A172 (cell line): ENCODE measurements around the gene VAT1L. TPM values are rescaled to one million over a fixed set of nuclear protein-coding genes. Genes with fewer than 3 reads are reported as not detected.
"Not testable (repeated sequence)": the region's sequence is repeated elsewhere in the genome, so short reads cannot be mapped to it uniquely, and the experiment has no call there.

Source experiments
- DNase-seq: peaks from one replicate; pipeline ENCODE4 v3.0.0-alpha.2; 2015; ENCODE audit warnings: low spot score
- total RNA-seq: library from RNA; depleted of rRNA; stranded (reverse); fragments of >200 nt; shearing (Covaris generic); gene quantifications from 2 replicates; pipeline ENCODE4 v1.2.3, GENCODE V29; 2014

Gene VAT1L
- total RNA-seq, 1 experiment from 2014 or later: not detected

GRCh38 chr16:77955127-77955526, 166.8 kb downstream of the VAT1L start:
- DNase-seq: no peak

- no peak for DNase-seq
These were observed 167.9 kb downstream of the VAT1L start for GRCh38 chr16:77956231-77956630.

- no peak for DNase-seq
These were observed 172.4 kb downstream of the VAT1L start for GRCh38 chr16:77960766-77961165.

DNA sequence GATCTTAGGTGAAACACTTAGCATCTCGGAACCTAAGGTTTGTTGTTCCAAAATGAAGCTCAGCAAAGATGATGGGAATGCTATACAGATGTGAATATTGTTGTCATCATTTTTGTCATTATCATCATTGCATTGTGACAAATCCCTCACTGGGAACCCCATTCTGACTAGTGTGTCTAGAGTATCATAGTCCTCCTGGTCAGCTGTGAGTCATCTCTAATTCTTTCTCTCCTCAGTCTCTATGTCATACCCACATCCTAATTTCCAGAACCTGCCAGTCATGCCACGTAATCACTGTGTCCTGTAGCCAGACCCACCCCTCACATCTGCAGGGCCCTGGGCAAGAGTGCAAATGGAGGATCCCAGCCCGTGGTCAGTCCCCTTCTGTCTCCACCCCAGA, 173.4 kb downstream of the VAT1L start:
- peak; percentile 36 for DNase-seq

DNA sequence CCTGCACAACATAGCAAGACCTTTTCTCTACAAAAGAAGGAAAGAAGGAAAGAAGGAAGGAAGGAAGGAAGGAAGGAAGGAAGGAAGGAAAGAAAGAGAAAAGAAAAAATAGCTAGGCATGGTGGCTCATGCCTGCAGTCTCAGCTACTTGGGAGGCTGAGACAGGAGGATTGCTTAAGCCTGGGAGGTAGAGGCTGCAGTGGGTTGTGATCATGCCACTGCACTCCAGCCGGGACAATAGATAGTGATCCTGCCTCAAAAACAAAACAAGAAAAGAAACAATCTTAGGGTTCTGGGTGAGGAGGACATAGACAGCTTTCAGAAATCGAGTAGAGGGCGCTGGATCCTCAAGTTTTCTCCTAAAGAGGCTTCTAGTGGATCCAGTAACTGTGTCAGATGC, 174.3 kb downstream of the VAT1L start:
- DNase-seq: no peak

DNA sequence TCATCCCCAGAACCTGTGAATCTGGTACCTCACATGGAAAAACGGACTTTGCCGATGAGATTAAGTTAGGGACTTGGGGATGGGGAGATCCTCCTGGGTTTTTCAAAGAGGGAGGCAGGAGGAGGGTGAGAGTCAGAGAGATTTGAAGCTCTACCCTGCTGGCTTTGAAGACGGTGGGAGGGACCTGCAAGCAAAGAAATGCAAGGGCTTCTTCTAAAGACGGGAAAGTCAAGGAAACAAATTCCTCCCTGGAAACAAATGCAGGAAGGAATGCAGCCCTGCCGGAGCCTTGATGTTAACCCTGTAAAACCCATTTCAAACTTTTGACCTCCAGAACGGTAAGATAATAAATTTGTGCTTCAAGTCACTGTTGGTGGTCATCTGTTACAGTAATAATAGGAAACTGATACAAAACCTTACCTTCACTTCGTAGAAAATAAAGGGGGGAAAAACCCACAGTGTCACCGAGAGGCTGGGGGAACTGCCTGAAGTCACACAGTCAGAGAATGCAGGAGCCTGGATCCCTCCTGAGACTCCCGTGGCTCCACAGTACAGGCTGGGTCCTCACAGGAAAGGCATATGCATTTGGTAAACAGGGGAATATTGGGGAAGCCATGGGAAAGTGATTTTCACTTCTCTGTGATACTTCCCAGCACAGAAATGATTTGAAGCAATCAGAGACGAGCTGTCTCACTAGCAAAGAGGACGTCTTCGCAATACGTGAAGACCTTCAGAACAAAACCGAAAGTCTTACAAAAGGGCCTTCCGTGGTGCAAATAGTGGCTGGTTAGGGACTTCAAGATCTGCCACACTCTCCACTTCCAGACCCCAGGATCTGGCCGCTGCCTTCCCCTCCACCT, 175.1 kb downstream of the VAT1L start:
- no peak for DNase-seq

DNA sequence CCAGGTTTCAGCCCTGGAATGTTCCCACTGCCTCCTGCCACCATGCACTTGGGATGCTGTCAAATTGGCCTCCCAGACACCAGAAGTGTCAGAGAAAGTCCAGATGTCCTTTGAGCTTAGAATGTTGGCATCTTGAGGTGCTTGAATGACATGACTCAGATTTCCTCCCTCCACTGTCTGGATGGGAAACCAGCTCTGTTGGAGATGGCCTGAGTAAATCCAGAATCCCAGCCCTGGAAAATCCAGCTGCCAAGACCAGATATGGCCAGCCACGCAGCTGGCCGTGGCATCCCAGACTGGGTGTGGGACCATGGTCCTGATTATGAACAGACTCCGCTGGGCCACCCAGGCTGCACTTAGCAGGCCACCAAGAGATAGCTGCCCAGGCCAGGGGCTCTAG, 177.0 kb downstream of the VAT1L start:
- DNase-seq: no peak

DNA sequence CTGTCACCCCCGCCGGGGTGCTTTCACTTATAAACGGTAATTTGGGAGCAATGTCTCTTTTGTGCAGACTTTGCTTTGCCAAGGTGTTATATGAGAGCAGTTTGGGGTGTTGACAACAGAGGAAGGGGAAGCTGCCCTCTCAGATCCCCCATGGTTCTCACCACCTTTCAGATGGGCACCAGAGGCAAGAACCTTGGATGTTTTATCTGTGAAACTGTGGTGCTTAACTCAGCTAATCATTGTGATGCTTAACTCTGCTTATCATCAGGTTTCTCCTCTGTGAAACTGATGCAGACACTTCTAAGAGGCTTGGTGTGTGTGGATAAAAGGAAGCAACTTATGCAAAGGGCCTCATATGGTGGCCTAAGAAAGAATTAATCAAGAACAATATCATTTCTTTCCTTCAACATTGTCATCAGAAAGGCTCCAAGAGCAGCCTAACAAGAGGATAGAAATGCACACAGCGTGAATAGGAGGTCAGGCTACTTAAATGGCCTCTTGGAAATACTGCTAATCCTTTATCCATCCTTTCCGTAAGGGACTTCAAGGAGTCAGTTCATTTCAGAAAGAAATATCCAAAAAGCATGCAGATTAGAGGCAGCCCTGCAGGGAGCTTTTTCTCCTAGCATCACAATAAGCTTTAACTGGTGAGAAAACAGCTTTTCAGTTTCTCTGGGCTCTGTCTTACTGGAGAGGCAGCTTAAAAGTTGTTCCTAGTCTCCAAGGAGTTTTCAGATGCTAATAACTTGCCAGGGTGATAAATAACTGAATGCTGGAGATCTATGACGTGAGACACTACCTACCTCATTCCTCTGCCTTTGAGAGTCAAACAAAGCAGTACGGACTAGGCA, 178.9 kb downstream of the VAT1L start:
- no peak for DNase-seq

- no peak for DNase-seq
These were observed 181.5 kb downstream of the VAT1L start for GRCh38 chr16:77969861-77970260.

GRCh38 chr16:77970371-77970770, 182.0 kb downstream of the VAT1L start:
- no peak for DNase-seq

DNA sequence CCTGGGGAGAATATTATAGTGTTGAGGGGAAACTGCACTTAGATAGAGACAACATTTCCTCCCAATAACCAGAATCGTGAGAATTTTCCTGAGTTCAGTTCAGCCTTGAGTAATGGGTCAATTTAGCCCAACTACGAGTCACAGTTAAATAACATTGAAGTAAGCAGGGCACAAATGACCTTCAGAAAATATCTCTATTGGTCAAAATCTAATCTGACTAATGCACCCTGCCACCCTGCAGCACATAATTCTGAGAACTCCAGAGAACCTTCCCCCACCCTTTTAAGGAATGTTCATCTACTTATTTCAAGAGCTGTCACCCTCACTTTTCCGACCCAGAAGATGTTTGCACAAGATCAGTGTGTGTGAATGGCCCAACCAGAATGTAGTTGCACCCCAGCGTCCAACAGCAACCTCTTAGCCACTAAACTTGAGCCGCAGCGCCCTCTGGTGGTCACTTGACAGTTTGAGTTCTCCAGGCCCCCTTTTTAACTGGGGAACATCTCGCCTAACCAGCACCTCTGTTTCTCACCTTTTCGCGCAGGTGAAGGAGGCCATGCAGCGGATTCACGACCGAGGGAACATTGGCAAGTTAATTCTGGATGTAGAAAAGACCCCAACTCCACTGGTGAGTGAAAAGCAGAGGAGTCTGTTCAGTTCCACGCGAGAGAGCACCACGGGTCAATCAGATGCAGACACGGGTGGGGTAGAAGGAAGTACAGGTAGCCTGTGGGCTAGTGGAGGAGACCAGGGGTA, 183.1 kb downstream of the VAT1L start:
- DNase-seq: peak; percentile 67

GRCh38 chr16:77972062-77972392, 183.7 kb downstream of the VAT1L start:
- DNase-seq: no peak

- DNase-seq: peak; percentile 19
These were observed 186.5 kb downstream of the VAT1L start for GRCh38 chr16:77974883-77975282.

DNA sequence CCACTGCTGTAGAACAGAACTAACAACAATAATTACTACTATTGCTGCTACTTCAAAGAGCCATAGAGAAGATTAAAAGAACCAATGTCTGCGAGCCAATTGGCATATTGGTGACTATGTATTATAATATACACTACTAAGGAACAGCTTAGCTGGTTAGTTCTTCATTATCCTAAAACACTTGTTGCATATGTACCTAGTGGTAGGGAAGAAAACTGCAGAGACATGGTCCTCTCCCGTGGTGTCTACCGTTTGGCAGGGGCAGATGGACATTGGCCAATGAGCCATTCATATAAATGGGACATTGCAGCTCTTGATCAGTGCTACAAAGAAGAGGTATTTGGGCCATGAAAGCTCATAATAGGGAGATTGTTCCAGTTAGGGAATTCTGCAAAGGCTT, 187.6 kb downstream of the VAT1L start:
- no peak for DNase-seq

DNA sequence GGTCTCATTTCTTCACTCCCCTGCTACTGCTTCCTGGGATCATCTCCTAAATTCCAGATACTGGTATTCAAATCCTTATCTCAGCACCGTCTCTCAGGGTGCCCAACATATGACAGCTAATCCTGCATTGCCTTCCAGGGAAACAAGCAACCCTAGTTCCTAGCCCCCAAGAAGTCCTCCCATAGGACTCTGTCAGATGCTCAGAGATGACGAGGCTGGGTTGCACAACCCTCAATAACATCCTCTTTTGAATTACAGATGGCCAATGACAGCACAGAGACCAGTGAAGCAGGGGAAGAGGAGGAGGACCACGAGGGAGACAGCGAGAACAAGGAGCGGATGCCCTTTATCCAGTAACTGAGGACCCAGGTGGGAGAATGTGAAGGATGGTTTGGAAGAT, 189.0 kb downstream of the VAT1L start:
- DNase-seq: no peak

- no peak for DNase-seq
These were observed 196.7 kb downstream of the VAT1L start for GRCh38 chr16:77985111-77985510.

DNA sequence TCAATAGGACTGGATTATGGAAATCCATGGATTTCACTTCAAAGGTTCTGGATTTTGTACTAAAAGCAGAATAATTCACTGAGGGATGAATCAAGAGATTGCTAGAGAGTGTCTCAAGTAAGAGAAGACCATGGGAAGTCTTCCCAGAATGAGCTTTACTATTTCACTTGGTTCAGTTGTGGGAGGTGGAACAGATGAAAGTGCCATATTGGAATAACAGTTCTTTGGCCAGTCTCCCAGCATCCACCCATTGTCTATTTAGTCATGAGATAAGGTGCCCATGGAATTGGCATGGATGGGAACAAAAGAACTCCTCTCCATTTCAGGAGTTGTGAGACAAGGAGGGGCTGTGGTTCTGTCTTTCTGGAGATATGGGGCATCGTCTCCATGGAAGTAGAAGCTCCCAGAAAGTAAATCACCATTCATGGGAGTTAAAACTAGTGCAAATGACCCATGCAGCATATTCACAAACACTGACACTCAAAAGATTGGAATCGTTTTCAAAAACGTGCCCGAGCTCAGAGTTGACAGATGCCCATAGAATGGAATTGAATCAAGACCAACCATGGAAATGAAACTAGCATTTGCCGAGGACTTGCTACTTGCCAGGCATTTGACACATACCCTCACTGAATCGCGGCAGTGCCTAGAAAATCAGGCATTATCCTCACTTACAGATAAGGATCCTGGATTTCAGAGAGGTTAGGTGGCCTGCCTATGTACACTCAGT, 197.8 kb downstream of the VAT1L start:
- DNase-seq: no peak

- DNase-seq: no peak
These were observed 199.4 kb downstream of the VAT1L start for GRCh38 chr16:77987810-77988209.

DNA sequence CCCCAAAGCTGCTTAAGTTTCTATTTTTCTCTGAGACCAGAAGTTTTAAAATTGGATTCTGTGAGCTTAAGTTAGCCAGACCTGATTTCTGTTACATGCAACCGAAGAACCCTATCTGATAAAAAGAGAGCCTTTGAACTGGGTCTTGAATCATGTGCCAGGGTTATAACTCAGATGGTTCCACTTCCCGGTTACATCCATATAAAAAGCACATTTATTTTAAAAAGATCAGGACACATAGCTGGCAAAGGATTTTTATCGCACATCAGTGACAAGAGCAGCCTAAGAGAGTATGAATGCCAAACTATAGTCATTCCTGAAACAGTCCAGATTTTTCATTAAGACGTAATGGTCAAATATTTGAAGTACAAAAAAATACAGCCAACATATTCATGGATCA, 201.5 kb downstream of the VAT1L start:
- DNase-seq: no peak

GRCh38 chr16:77991701-77992100, 203.3 kb downstream of the VAT1L start:
- DNase-seq: no peak

GRCh38 chr16:77992381-77992780, 204.0 kb downstream of the VAT1L start:
- not testable (repeated sequence) for DNase-seq
